Heart left ventricle (tissue), 13 donors: ENCODE measurements around the gene ZFHX2.

ENCODE experiments used
- POLR2A ChIP-seq, 2 donors: fragments of 450-650 bp; IDR thresholded peaks; one replicate each; pipeline ENCODE4 v1.6.1; 2017; ENCODE audit warnings: antibody characterized with exemption in 2 of 2, mild to moderate bottlenecking in 2 of 2, moderate library complexity in 2 of 2
- TF ChIP-seq, protein P1 (sequence below), 12 donors: fragments of 200-600 bp; sonication (generic) in 4 of 12; IDR thresholded peaks; one replicate each; pipeline versions ENCODE4 v1.5.0 to v1.8.0; 2018 to 2022; ENCODE audit warnings: antibody characterized with exemption in 12 of 12, mild to moderate bottlenecking in 5 of 12
- donor health status: ischemic (EF 13 %, LVEDD 7.1; RV severe dilation, severe dysfunction).
- donor health status: DM: no; HTN: yes; CAD: no.
- donor health status: DM: no; HTN: no; CAD: no.
- donor health status: ischemic (EF 25% LVEDD 6.9; RV normal size, moderate dysfunction).
- donor health status: ischemic (EF 25% LVEDD 5.7; RV mildly dilated, moderate dysfunction).
- donor health status: ischemic (EF 35%, LVEDD 5.7; RV mildly dilated, moderate dysfunction).
- donor health status: nonischemic (EF 11% LVEDD 7.7; RV severe dilation, severe dysfunction).
- donor health status: DM: yes; HTN: yes; CAD: no.
- donor health status: PGD.
- donor health status: ischemic (EF 29% LVEDD 5.4; RV normal size, mild dysfunction).
- donor health status: nonischemic (EF 23%, LVEDD 6.1; RV moderate dilation, normal function).

- TF ChIP-seq, protein P1, sequence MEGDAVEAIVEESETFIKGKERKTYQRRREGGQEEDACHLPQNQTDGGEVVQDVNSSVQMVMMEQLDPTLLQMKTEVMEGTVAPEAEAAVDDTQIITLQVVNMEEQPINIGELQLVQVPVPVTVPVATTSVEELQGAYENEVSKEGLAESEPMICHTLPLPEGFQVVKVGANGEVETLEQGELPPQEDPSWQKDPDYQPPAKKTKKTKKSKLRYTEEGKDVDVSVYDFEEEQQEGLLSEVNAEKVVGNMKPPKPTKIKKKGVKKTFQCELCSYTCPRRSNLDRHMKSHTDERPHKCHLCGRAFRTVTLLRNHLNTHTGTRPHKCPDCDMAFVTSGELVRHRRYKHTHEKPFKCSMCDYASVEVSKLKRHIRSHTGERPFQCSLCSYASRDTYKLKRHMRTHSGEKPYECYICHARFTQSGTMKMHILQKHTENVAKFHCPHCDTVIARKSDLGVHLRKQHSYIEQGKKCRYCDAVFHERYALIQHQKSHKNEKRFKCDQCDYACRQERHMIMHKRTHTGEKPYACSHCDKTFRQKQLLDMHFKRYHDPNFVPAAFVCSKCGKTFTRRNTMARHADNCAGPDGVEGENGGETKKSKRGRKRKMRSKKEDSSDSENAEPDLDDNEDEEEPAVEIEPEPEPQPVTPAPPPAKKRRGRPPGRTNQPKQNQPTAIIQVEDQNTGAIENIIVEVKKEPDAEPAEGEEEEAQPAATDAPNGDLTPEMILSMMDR (IDR thresholded peaks at IDR 0.05) = peak; percentile 58 to 76 (median 68)
- no peak for TF ChIP-seq POLR2A (IDR thresholded peaks at IDR 0.05)
Measured at GRCh38 chr14:23588884-23589598, 37.5 kb upstream of the ZFHX2 start.
